Loucy (cell line): ENCODE measurements around the gene MMP11.

Experiments
- H2AFZ ChIP-seq: fragments of 200-600 bp; sonication (generic); 2 replicates; pipeline ENCODE4 v1.6.0; 2016; ENCODE audit warnings: antibody characterized with exemption, mild to moderate bottlenecking, low read length, moderate library complexity
- H3F3A ChIP-seq: fragments of 200-600 bp; 2 replicates; pipeline ENCODE4 v1.6.0; 2016; ENCODE audit warnings: antibody characterized with exemption, low read depth, mild to moderate bottlenecking
- H3K27me3 ChIP-seq: fragments of 200-600 bp; sonication (generic); 2 replicates; pipeline ENCODE4 v1.6.1; 2014; ENCODE audit warnings: low read length, mild to moderate bottlenecking; ENCODE audit not compliant: insufficient read depth, poor library complexity, severe bottlenecking
- H3K36me3 ChIP-seq: fragments of 200-600 bp; sonication (generic); 2 replicates; pipeline ENCODE4 v1.6.1; 2016; ENCODE audit warnings: low read length; ENCODE audit not compliant: insufficient read depth
- H3K4me1 ChIP-seq: fragments of 200-600 bp; sonication (generic); 2 replicates; pipeline ENCODE4 v1.5.1; 2014; ENCODE audit warnings: low read length, mild to moderate bottlenecking; ENCODE audit not compliant: insufficient read depth, poor library complexity, severe bottlenecking
- H3K4me2 ChIP-seq: fragments of 200-600 bp; sonication (generic); 2 replicates; pipeline ENCODE4 v1.6.0; 2014; ENCODE audit warnings: antibody characterized with exemption, low read length, low read depth, mild to moderate bottlenecking; ENCODE audit not compliant: poor library complexity, severe bottlenecking
- H3K4me3 ChIP-seq: fragments of 200-600 bp; sonication (generic); 2 replicates; pipeline ENCODE4 v1.5.1; 2014; ENCODE audit warnings: low read length, mild to moderate bottlenecking, mixed read lengths; ENCODE audit not compliant: poor library complexity, severe bottlenecking
- H3K79me2 ChIP-seq: fragments of 200-600 bp; sonication (generic); 2 replicates; pipeline ENCODE4 v1.6.1; 2014; ENCODE audit warnings: low read length; ENCODE audit not compliant: insufficient read depth
- H3K9ac ChIP-seq: fragments of 200-600 bp; sonication (generic); 2 replicates; pipeline ENCODE4 v1.6.0; 2014; ENCODE audit warnings: mild to moderate bottlenecking, low read depth, low read length, moderate library complexity; ENCODE audit not compliant: poor library complexity, severe bottlenecking
- H3K9me2 ChIP-seq: fragments of 200-600 bp; sonication (generic); replicated peaks from 2 replicates; pipeline ENCODE4 v1.6.1; 2016; ENCODE audit warnings: low read depth, low read length, mixed read lengths
- H3K9me3 ChIP-seq: fragments of 200-600 bp; sonication (generic); 2 replicates; pipeline ENCODE4 v1.6.1; 2014; ENCODE audit warnings: mild to moderate bottlenecking, antibody characterized with exemption, low read length, low read depth; ENCODE audit not compliant: insufficient read depth
- H4K20me1 ChIP-seq: fragments of 200-600 bp; sonication (generic); 2 replicates; pipeline ENCODE4 v1.6.0; 2014; ENCODE audit warnings: antibody characterized with exemption, low read length, mild to moderate bottlenecking; ENCODE audit not compliant: insufficient read depth, poor library complexity, severe bottlenecking
- EZH2phosphoT487 ChIP-seq: fragments of 200-600 bp; IDR thresholded peaks from 2 replicates; pipeline ENCODE4 v1.6.1; 2018; ENCODE audit warnings: antibody characterized with exemption, mild to moderate bottlenecking, moderate library complexity, borderline replicate concordance
- TF ChIP-seq, protein P1 (sequence below): fragments of 200-600 bp; sonication (generic); conservative IDR thresholded peaks from 2 replicates; pipeline ENCODE4 v1.5.1; 2014; ENCODE audit warnings: mild to moderate bottlenecking, antibody characterized with exemption, low read length

Gene MMP11

DNA sequence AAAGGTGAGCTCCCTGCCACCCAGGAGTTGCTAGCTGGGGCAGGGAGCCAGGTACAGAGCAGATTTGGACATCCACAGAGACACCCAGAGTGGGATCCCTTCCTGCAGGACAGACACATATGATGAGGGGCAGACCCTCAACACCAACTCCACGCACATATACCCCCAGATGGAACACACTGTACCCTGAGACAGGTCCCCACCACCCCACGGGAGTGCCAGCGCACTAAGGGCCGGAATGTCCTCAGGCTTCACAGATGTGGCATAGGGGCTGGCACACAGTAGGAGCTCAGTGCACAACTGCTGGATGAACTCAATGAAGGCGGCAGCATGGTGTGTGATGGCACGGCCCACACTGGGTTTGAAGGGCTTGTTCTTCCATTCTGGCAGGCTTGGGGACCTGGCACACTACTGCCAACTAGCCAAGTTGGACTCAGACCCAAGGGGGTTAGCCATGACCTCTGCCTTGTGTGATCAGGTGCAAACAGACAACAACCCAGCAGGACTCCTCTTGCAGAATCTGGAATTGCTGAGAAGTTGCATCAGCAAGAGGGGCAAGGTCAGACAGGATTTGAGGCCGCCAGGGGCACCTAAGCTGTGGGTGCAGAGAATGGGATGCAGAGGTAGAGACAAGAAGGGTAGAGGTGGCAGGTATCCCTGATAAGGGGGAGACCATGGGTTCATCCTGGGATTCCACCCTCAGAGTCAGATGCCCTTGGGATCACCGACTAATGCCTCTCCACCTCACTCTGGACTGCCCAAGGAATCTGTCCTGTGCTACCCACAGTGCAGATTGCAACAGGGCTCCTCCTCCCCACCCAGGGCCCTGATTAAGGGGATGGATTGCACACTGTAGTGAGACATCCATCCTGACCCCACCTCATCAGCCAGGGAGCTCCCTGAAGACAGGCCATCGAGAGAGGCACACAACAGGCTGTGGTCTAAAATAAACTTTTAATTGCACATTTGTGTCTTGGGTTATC is 7.5 kb upstream of the MMP11 start:
- Histone ChIP-seq H3K79me2 (no peaks in the 10 kb centered on the region), H3K4me3 (no peak overlapping the region), H3K9ac (no peak overlapping the region), H3K4me2 (no peak overlapping the region), H3K9me2 (no peaks in the 10 kb centered on the region), H4K20me1 (no peaks in the 10 kb centered on the region), H3K36me3 (no peaks in the 10 kb centered on the region), H3K4me1 (peaks cover 27% of the 10 kb centered on the region), H2AFZ (no peak overlapping the region), H3K27me3 (no peaks in the 10 kb centered on the region), H3K9me3 (no peaks in the 10 kb centered on the region), H3F3A (no peaks in the 10 kb centered on the region)
- no peak for TF ChIP-seq EZH2phosphoT487

DNA sequence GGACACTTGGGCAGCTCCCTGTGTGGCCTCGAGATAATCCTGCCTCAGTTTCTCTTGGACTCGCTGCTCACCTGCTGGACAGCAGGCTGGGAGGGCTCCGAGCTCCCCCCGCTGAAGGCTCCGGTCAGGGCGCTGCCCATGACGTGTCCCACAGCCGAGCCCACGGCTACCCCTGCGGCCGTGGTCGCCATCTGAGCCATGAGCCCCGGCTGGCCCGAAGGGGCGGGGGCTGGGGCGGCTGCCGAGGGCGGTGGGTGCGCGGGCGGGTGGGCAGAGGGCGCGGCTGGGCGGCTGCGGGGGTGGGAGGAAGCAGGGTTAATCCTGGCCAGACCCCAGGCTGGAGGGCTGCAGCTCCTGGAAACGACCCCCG is 5.4 kb upstream of the MMP11 start:
- Histone ChIP-seq H3K9ac (peak overlapping the region; percentile 82), H3K4me3 (peak overlapping the region; percentile 74), H3K4me2 (peak overlapping the region; percentile 82), H3K79me2 (no peaks in the 10 kb centered on the region), H3K9me2 (no peaks in the 10 kb centered on the region), H4K20me1 (no peaks in the 10 kb centered on the region), H3K36me3 (no peaks in the 10 kb centered on the region), H3K27me3 (no peaks in the 10 kb centered on the region), H3K4me1 (peaks cover 27% of the 10 kb centered on the region), H3F3A (no peaks in the 10 kb centered on the region), H3K9me3 (no peaks in the 10 kb centered on the region), H2AFZ (no peak overlapping the region)
- no peak for TF ChIP-seq EZH2phosphoT487

DNA sequence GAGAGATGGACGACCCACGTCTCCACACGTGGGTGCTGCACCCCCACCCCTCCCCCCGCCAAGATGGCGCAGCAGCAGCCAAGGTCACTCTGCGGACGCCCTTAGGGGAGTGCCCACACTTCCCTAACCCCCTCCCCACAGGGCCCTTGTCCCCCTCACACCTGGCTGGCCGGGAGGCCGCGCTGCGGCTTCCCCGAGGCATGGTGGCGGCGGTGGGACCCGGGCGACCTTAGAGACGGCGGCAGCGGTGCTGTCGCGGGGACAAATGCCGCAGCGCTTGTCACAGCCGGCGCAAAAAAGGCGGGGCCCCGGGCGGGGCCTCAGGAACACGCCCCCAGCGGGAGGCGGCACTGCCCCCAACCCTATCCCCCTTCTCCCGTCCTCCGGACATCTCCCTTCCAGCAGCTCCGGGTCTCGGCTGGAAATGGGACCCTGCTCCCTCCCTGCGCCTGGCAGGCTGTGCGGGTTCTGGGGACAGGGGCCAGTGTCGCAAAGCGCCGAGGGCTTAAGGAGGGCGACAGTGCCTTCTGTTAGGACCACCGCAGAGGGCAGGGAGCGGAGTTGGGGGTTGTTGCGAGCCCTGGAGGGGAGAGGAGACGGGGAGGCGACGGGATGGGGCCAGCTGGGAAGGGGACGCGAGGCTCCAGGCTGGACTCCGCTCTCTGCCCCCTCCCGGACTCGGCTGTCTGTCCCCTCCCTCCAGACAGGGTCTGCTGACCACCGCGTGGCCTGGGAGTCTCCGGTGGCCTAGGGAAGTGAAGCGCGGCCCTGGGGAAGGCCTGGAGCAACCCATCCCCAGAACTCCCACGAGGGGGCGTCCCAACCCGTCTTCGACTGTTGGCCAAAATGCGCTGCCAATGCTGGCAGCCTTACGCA is 4.7 kb upstream of the MMP11 start, which contains the start of gene CHCHD10:
Gene CHCHD10, minus strand, starts transcription at position 300 of the 876 bp plus-strand sequence. Its CDS starts 98 bp downstream, at position 202.
- H3K27me3 ChIP-seq: no peaks in the 10 kb centered on the region
- peak within 1 kb of the TSS; percentile 87 for H2AFZ ChIP-seq
- H4K20me1 ChIP-seq: no peaks in the 10 kb centered on the region
- H3K9me2 ChIP-seq: no peaks in the 10 kb centered on the region
- H3K79me2 ChIP-seq: no peaks in the 10 kb centered on the region
- peak within 1 kb of the TSS; percentile 74 for H3K4me3 ChIP-seq
- no peaks in the 10 kb centered on the region for H3K9me3 ChIP-seq
- H3K9ac ChIP-seq: peak within 1 kb of the TSS; percentile 82
- no peaks in the 10 kb centered on the region for H3F3A ChIP-seq
- peaks cover 21% of the 10 kb centered on the region for H3K4me1 ChIP-seq
- TF ChIP-seq, protein P1, sequence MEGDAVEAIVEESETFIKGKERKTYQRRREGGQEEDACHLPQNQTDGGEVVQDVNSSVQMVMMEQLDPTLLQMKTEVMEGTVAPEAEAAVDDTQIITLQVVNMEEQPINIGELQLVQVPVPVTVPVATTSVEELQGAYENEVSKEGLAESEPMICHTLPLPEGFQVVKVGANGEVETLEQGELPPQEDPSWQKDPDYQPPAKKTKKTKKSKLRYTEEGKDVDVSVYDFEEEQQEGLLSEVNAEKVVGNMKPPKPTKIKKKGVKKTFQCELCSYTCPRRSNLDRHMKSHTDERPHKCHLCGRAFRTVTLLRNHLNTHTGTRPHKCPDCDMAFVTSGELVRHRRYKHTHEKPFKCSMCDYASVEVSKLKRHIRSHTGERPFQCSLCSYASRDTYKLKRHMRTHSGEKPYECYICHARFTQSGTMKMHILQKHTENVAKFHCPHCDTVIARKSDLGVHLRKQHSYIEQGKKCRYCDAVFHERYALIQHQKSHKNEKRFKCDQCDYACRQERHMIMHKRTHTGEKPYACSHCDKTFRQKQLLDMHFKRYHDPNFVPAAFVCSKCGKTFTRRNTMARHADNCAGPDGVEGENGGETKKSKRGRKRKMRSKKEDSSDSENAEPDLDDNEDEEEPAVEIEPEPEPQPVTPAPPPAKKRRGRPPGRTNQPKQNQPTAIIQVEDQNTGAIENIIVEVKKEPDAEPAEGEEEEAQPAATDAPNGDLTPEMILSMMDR: peak; percentile 67
- TF ChIP-seq EZH2phosphoT487: no peak
- H3K36me3 ChIP-seq: no peaks in the 10 kb centered on the region
- peak within 1 kb of the TSS; percentile 82 for H3K4me2 ChIP-seq
